ENCODE measurements around the gene PRICKLE4. TPM values are rescaled to one million over a fixed set of nuclear protein-coding genes. Genes with fewer than 3 reads are reported as not detected.

Gene PRICKLE4
- total RNA-seq, 1 donor from 2014 or later: 2.3 TPM

- no peak for TF ChIP-seq CTCF (IDR thresholded peaks at IDR 0.05)
- Mint-ChIP-seq H3K9me3 (ENCODE audit: unreplicated experiment) (no peaks in the 10 kb centered on the region), H3K4me3 (ENCODE audit: unreplicated experiment) (no peak overlapping the region), H3K27ac (ENCODE audit: unreplicated experiment) (no peak overlapping the region), H3K27me3 (ENCODE audit: unreplicated experiment) (no peaks in the 10 kb centered on the region), H3K36me3 (ENCODE audit: unreplicated experiment) (peaks cover 1% of the 10 kb centered on the region), H3K4me1 (ENCODE audit: unreplicated experiment) (peaks cover 27% of the 10 kb centered on the region)
- DNase-seq (ENCODE audit: extremely low spot score, unreplicated experiment): no peak
Observed at GRCh38 chr6:41783106-41783780, 2.7 kb downstream of the PRICKLE4 start.

GRCh38 chr6:41784581-41785171 is 4.1 kb downstream of the PRICKLE4 start:
- DNase-seq (ENCODE audit: extremely low spot score, unreplicated experiment): no peak
- no peak overlapping the region for H3K27ac Mint-ChIP-seq (ENCODE audit: unreplicated experiment)
- no peaks in the 10 kb centered on the region for H3K9me3 Mint-ChIP-seq (ENCODE audit: unreplicated experiment)
- H3K27me3 Mint-ChIP-seq (ENCODE audit: unreplicated experiment): no peaks in the 10 kb centered on the region
- no peak for TF ChIP-seq CTCF (IDR thresholded peaks at IDR 0.05)
- peaks cover 26% of the 10 kb centered on the region for H3K4me1 Mint-ChIP-seq (ENCODE audit: unreplicated experiment)
- H3K36me3 Mint-ChIP-seq (ENCODE audit: unreplicated experiment): peaks cover 5% of the 10 kb centered on the region
- no peak overlapping the region for H3K4me3 Mint-ChIP-seq (ENCODE audit: unreplicated experiment)

DNA sequence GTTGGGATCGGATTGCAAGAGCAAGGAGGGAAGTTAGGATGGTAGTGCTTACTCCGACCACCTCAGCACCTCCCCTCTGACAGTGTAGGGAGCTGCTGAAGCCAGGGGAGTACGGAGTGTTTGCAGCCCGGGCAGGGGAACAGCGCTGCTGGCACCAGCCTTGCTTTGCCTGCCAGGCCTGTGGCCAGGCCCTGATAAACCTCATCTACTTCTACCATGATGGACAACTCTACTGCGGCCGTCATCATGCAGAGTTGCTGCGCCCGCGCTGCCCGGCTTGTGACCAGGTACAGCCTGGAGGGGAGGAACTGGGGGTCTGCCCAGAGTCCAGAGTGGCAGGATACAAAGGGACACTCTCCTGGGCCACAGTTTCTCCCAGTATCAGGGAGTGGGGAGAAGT is 4.7 kb downstream of the PRICKLE4 start:
- H3K4me3 Mint-ChIP-seq (ENCODE audit: unreplicated experiment): no peak overlapping the region
- no peak for DNase-seq (ENCODE audit: extremely low spot score, unreplicated experiment)
- no peak for TF ChIP-seq CTCF (IDR thresholded peaks at IDR 0.05)
- H3K36me3 Mint-ChIP-seq (ENCODE audit: unreplicated experiment): peaks cover 11% of the 10 kb centered on the region
- no peak overlapping the region for H3K27ac Mint-ChIP-seq (ENCODE audit: unreplicated experiment)
- H3K4me1 Mint-ChIP-seq (ENCODE audit: unreplicated experiment): peaks cover 26% of the 10 kb centered on the region
- H3K9me3 Mint-ChIP-seq (ENCODE audit: unreplicated experiment): no peaks in the 10 kb centered on the region
- H3K27me3 Mint-ChIP-seq (ENCODE audit: unreplicated experiment): no peaks in the 10 kb centered on the region

GRCh38 chr6:41785689-41786450 is 5.3 kb downstream of the PRICKLE4 start:
- peaks cover 24% of the 10 kb centered on the region for H3K4me1 Mint-ChIP-seq (ENCODE audit: unreplicated experiment)
- no peaks in the 10 kb centered on the region for H3K27me3 Mint-ChIP-seq (ENCODE audit: unreplicated experiment)
- H3K4me3 Mint-ChIP-seq (ENCODE audit: unreplicated experiment): peak overlapping the region; percentile 94
- no peaks in the 10 kb centered on the region for H3K9me3 Mint-ChIP-seq (ENCODE audit: unreplicated experiment)
- H3K27ac Mint-ChIP-seq (ENCODE audit: unreplicated experiment): no peak overlapping the region
- no peak for DNase-seq (ENCODE audit: extremely low spot score, unreplicated experiment)
- TF ChIP-seq CTCF (IDR thresholded peaks at IDR 0.05): no peak
- peaks cover 12% of the 10 kb centered on the region for H3K36me3 Mint-ChIP-seq (ENCODE audit: unreplicated experiment)

Data from osteocyte (in vitro differentiated cells).